HCT116 (cell line): Measurements from ENCODE around the gene SPEM3. TPM values are rescaled to one million over a fixed set of nuclear protein-coding genes. Genes with fewer than 3 reads are reported as not detected.

ENCODE experiments used
- ATAC-seq: fragments of 200-7000 bp; cut with Tn5 transposase; 2 replicates; pipeline ENCODE4 v1.9.1; 2020; ENCODE audit warnings: mild to moderate bottlenecking, moderate library complexity
- BruUV-seq: library from RNA; stranded (reverse); fragments of 400-500 nt; replicated peaks from 2 replicates; lab custom pipeline; 2021; lab: Mats Ljungman, UMichigan
- CTCF ChIA-PET: fragments of 300-600 bp; sonication (Branson Sonifier 250); formaldehyde crosslinking; loops from one replicate; lab custom pipeline; 2021; ENCODE audit warnings: antibody characterized with exemption; lab: Charles Lee
- POLR2A ChIA-PET: fragments of 300-600, 350-600 bp; sonication (Branson Sonifier 250); formaldehyde crosslinking; loops from one replicate; lab custom pipeline; 2021; ENCODE audit warnings: antibody characterized with exemption; lab: Charles Lee
- RAD21 ChIA-PET, 2 experiments: fragments of 300-600 bp; sonication (Branson Sonifier 250); formaldehyde crosslinking; loops; one replicate each; lab custom pipeline; 2023; ENCODE audit warnings: low total read pairs in 2 of 2; ENCODE audit not compliant: uncharacterized antibody in 2 of 2, unreplicated experiment in 2 of 2, low non-redundant PET in 1 of 2; lab: Charles Lee
- DNase-seq: peaks from one replicate; pipeline ENCODE4 v3.0.0-alpha.2; 2010; ENCODE audit warnings: low read depth, low spot score
- H2AFZ ChIP-seq: fragments of 200-600 bp; shearing (Covaris generic), sonication (generic); 2 replicates; pipeline ENCODE4 v1.6.1; 2017; ENCODE audit warnings: low read depth, mixed run types, mixed read lengths, antibody characterized with exemption, low read length; ENCODE audit not compliant: poor library complexity, severe bottlenecking
- H3K27ac ChIP-seq: 2 replicates; pipeline ENCODE4 v1.5.1; 2012; ENCODE audit warnings: low read depth, low read length
- H3K27me3 ChIP-seq: fragments of 200-600 bp; sonication (generic); 2 replicates; pipeline ENCODE4 v1.6.1; 2016; ENCODE audit warnings: mixed run types, low read length, mixed read lengths; ENCODE audit not compliant: insufficient read depth
- H3K36me3 ChIP-seq, 2 experiments: fragments of 200-500 bp in 1 of 2; fragments of 200-600 bp in 1 of 2; sonication (Bioruptor generic) in 1 of 2; sonication (generic) in 1 of 2; 2 replicates each; pipeline versions ENCODE4 v1.5.1 to v1.6.1; 2014 to 2016; ENCODE audit warnings: low read length in 2 of 2, inconsistent platforms in 1 of 2, mixed read lengths in 1 of 2, mixed run types in 1 of 2; ENCODE audit not compliant: insufficient read depth in 2 of 2, control insufficient read depth in 1 of 2
- H3K4me1 ChIP-seq, 2 experiments: fragments of 200-600 bp in 1 of 2; sonication (generic) in 1 of 2; 2 replicates each; pipeline versions ENCODE4 v1.5.1 to v1.6.1; 2012 to 2017; ENCODE audit warnings: low read length in 2 of 2, inconsistent platforms in 1 of 2, mild to moderate bottlenecking in 1 of 2, mixed read lengths in 1 of 2, mixed run types in 1 of 2, moderate library complexity in 1 of 2; ENCODE audit not compliant: insufficient read depth in 2 of 2, control insufficient read depth in 1 of 2
- H3K4me2 ChIP-seq: fragments of 200-600 bp; sonication (generic); 2 replicates; pipeline ENCODE4 v1.6.1; 2017; ENCODE audit warnings: mixed run types, low read length, mixed read lengths
- H3K4me3 ChIP-seq, 2 experiments: fragments of 200-600 bp in 1 of 2; sonication (generic) in 1 of 2; replicated peaks in 1 of 2; 2 replicates each; pipeline ENCODE4 v1.5.1; 2011 to 2016; ENCODE audit warnings: low read length in 2 of 2, control low read depth in 1 of 2, low read depth in 1 of 2, mild to moderate bottlenecking in 1 of 2, mixed read lengths in 1 of 2, mixed run types in 1 of 2
- H3K79me2 ChIP-seq: fragments of 200-600 bp; sonication (generic); 2 replicates; pipeline ENCODE4 v1.6.1; 2017; ENCODE audit warnings: mild to moderate bottlenecking, mixed run types, low read length, moderate library complexity, mixed read lengths; ENCODE audit not compliant: insufficient read depth
- H3K9ac ChIP-seq: fragments of 200-600 bp; sonication (generic); 2 replicates; pipeline ENCODE4 v1.6.1; 2016; ENCODE audit warnings: low read length, mixed read lengths
- H3K9me2 ChIP-seq: fragments of 200-600 bp; sonication (generic), shearing (Covaris generic); 2 replicates; pipeline ENCODE4 v1.6.1; 2017; ENCODE audit warnings: mixed run types, mild to moderate bottlenecking, moderate library complexity; ENCODE audit not compliant: insufficient read depth
- H3K9me3 ChIP-seq, 2 experiments: fragments of 200-500 bp in 1 of 2; fragments of 200-600 bp in 1 of 2; sonication (Bioruptor generic) in 1 of 2; sonication (generic) in 1 of 2; 2 replicates each; pipeline ENCODE4 v1.6.1; 2014 to 2017; ENCODE audit warnings: low read length in 2 of 2, mixed read lengths in 2 of 2, inconsistent platforms in 1 of 2, low read depth in 1 of 2, mild to moderate bottlenecking in 1 of 2, mixed run types in 1 of 2, moderate library complexity in 1 of 2; ENCODE audit not compliant: control insufficient read depth in 1 of 2, insufficient read depth in 1 of 2
- H4K20me1 ChIP-seq: fragments of 200-600 bp; sonication (generic), shearing (Covaris generic); 2 replicates; pipeline ENCODE4 v1.6.1; 2017; ENCODE audit warnings: mixed run types, mild to moderate bottlenecking, moderate library complexity; ENCODE audit not compliant: insufficient read depth
- CBX3 ChIP-seq: IDR thresholded peaks from 2 replicates; pipeline ENCODE4 v1.6.1; 2012; ENCODE audit warnings: low read depth
- EGR1 ChIP-seq: IDR thresholded peaks from 2 replicates; pipeline ENCODE4 v1.6.1; 2012; ENCODE audit warnings: low read depth
- EZH2 ChIP-seq: fragments of 200-600 bp; sonication (generic); IDR thresholded peaks from 2 replicates; pipeline ENCODE4 v1.6.1; 2017; ENCODE audit warnings: antibody characterized with exemption, mixed run types
- EZH2phosphoT487 ChIP-seq: fragments of 200-600 bp; IDR thresholded peaks from 2 replicates; pipeline ENCODE4 v1.6.1; 2018; ENCODE audit warnings: antibody characterized with exemption, borderline replicate concordance
- FOSL1 ChIP-seq: IDR thresholded peaks from 2 replicates; pipeline ENCODE4 v1.6.1; 2012; ENCODE audit warnings: low read depth
- POLR2AphosphoS5 ChIP-seq: IDR thresholded peaks from 2 replicates; pipeline ENCODE4 v1.6.1; 2011; ENCODE audit warnings: mild to moderate bottlenecking, low read depth, low read length, moderate library complexity
- RAD21 ChIP-seq: IDR thresholded peaks from 2 replicates; pipeline ENCODE4 v1.6.1; 2012; ENCODE audit warnings: low read depth, mild to moderate bottlenecking
- SIN3A ChIP-seq: IDR thresholded peaks from 2 replicates; pipeline ENCODE4 v1.6.1; 2012; ENCODE audit warnings: low read depth
- SP1 ChIP-seq: IDR thresholded peaks from 2 replicates; pipeline ENCODE4 v1.6.1; 2012; ENCODE audit warnings: low read depth
- SRF ChIP-seq: IDR thresholded peaks from 2 replicates; pipeline ENCODE4 v1.6.1; 2012; ENCODE audit warnings: low read depth
- YY1 ChIP-seq: IDR thresholded peaks from 2 replicates; pipeline ENCODE4 v1.6.1; 2011; ENCODE audit warnings: low read length, low read depth, moderate library complexity, mild to moderate bottlenecking; ENCODE audit not compliant: insufficient replicate concordance; ENCODE audit errors: extremely low read depth
- ZFX ChIP-seq: fragments of 450-650 bp; IDR thresholded peaks from 2 replicates; pipeline ENCODE4 v1.6.1; 2017
- ZNF274 ChIP-seq: fragments of 200-500 bp; sonication (Bioruptor generic); IDR thresholded peaks from 2 replicates; pipeline ENCODE4 v1.6.1; 2014; ENCODE audit warnings: mild to moderate bottlenecking, low read depth, low read length, inconsistent platforms
- intact Hi-C: fragments of 100-400 bp; cut with micrococcal nuclease; formaldehyde crosslinking; loops from 2 replicates; pipeline ENCODE4 v1.10.0; 2022
- total RNA-seq: library from RNA; stranded (reverse); gene quantifications from one replicate; pipeline ENCODE4 v1.2.1, GENCODE V29; 2021; ENCODE audit not compliant: unreplicated experiment
- TF ChIP-seq, protein P1 (sequence below), 3 experiments: fragments of 200-600 bp in 1 of 3; sonication (generic) in 1 of 3; IDR thresholded peaks in 2 of 3; conservative IDR thresholded peaks in 1 of 3; 2 replicates each; pipeline ENCODE4 v1.5.1; 2012 to 2017; ENCODE audit warnings: low read depth in 2 of 3, low read length in 2 of 3, antibody characterized with exemption in 1 of 3, borderline replicate concordance in 1 of 3, control low read depth in 1 of 3, mild to moderate bottlenecking in 1 of 3, mixed read lengths in 1 of 3, mixed run types in 1 of 3, moderate library complexity in 1 of 3; ENCODE audit not compliant: insufficient read depth in 1 of 3
- TF ChIP-seq, protein P2 (sequence below): IDR thresholded peaks from 2 replicates; pipeline ENCODE4 v1.6.1; 2012
- TF ChIP-seq, protein P3 (sequence below): IDR thresholded peaks from 2 replicates; pipeline ENCODE4 v1.6.1; 2012; ENCODE audit warnings: low read depth

Gene SPEM3
- total RNA-seq, 1 experiment from 2014 or later, result not detected

DNA sequence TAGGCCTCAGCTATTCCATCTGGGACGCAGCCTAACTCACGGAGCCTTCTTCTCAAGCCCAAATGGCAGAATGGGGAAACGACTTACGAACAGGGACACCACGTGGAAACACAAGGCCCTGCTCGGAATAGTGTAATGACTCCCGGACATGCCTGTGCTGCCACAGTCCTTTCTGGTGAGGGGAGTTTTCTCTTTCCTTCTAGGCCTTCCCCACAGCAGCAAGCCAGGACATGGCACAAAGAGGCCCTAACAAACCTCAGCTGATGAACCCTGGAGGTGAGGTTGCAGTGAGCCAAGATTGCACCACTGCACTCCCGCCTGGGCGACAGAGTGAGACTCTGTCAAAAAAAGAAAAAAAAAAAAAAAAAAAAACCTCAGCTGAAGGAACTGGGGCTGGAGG is 35.4 kb downstream of the SPEM3 start:
- ChIA-PET CTCF (no interaction called here), POLR2A (no interaction called here), RAD21 (no interaction called here)
- Histone ChIP-seq H2AFZ (no peak overlapping the region), H4K20me1 (no peaks in the 10 kb centered on the region), H3K79me2 (no peaks in the 10 kb centered on the region), H3K9me2 (no peaks in the 10 kb centered on the region), H3K9me3 (no peaks in the 10 kb centered on the region), H3K27ac (no peak overlapping the region), H3K36me3 (no peaks in the 10 kb centered on the region; a peak in 2 of 4 replicates), H3K27me3 (no peaks in the 10 kb centered on the region), H3K4me1 (peaks cover 0 to 10% of the 10 kb centered on the region in 2 experiments; a peak in 2 of 4 replicates), H3K4me2 (no peak overlapping the region), H3K4me3 (no peak overlapping the region), H3K9ac (no peak overlapping the region)
- TF ChIP-seq FOSL1, result no peak
- TF ChIP-seq, protein P1, sequence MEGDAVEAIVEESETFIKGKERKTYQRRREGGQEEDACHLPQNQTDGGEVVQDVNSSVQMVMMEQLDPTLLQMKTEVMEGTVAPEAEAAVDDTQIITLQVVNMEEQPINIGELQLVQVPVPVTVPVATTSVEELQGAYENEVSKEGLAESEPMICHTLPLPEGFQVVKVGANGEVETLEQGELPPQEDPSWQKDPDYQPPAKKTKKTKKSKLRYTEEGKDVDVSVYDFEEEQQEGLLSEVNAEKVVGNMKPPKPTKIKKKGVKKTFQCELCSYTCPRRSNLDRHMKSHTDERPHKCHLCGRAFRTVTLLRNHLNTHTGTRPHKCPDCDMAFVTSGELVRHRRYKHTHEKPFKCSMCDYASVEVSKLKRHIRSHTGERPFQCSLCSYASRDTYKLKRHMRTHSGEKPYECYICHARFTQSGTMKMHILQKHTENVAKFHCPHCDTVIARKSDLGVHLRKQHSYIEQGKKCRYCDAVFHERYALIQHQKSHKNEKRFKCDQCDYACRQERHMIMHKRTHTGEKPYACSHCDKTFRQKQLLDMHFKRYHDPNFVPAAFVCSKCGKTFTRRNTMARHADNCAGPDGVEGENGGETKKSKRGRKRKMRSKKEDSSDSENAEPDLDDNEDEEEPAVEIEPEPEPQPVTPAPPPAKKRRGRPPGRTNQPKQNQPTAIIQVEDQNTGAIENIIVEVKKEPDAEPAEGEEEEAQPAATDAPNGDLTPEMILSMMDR (IDR thresholded peaks at IDR 0.05 in 2 of 3, conservative IDR thresholded peaks at IDR 0.05 in 1 of 3; ENCODE audit: borderline replicate concordance in 1 of 3, insufficient read depth in 1 of 3, low read depth in 2 of 3, low read length in 2 of 3), result no peak
- no peak for TF ChIP-seq RAD21
- no peak for TF ChIP-seq ZFX
- TF ChIP-seq ZNF274, result no peak
- TF ChIP-seq, protein P2, sequence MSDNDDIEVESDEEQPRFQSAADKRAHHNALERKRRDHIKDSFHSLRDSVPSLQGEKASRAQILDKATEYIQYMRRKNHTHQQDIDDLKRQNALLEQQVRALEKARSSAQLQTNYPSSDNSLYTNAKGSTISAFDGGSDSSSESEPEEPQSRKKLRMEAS, result no peak
- no peak for TF ChIP-seq EGR1
- TF ChIP-seq SIN3A, result no peak
- TF ChIP-seq EZH2, result no peak
- no peak for TF ChIP-seq SP1
- TF ChIP-seq, protein P3, sequence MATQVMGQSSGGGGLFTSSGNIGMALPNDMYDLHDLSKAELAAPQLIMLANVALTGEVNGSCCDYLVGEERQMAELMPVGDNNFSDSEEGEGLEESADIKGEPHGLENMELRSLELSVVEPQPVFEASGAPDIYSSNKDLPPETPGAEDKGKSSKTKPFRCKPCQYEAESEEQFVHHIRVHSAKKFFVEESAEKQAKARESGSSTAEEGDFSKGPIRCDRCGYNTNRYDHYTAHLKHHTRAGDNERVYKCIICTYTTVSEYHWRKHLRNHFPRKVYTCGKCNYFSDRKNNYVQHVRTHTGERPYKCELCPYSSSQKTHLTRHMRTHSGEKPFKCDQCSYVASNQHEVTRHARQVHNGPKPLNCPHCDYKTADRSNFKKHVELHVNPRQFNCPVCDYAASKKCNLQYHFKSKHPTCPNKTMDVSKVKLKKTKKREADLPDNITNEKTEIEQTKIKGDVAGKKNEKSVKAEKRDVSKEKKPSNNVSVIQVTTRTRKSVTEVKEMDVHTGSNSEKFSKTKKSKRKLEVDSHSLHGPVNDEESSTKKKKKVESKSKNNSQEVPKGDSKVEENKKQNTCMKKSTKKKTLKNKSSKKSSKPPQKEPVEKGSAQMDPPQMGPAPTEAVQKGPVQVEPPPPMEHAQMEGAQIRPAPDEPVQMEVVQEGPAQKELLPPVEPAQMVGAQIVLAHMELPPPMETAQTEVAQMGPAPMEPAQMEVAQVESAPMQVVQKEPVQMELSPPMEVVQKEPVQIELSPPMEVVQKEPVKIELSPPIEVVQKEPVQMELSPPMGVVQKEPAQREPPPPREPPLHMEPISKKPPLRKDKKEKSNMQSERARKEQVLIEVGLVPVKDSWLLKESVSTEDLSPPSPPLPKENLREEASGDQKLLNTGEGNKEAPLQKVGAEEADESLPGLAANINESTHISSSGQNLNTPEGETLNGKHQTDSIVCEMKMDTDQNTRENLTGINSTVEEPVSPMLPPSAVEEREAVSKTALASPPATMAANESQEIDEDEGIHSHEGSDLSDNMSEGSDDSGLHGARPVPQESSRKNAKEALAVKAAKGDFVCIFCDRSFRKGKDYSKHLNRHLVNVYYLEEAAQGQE, result no peak
- TF ChIP-seq SRF, result no peak
- no peak for TF ChIP-seq CBX3
- no peak for TF ChIP-seq POLR2AphosphoS5
- TF ChIP-seq EZH2phosphoT487, result no peak
- TF ChIP-seq YY1, result no peak
- intact Hi-C loops, result no loop called here
- ATAC-seq (no peak), DNase-seq (no peak)
- no TSS peak for BruUV-seq
